ENCODE results near the gene PPP1R1C.

The PPP1R1C gene

DNA sequence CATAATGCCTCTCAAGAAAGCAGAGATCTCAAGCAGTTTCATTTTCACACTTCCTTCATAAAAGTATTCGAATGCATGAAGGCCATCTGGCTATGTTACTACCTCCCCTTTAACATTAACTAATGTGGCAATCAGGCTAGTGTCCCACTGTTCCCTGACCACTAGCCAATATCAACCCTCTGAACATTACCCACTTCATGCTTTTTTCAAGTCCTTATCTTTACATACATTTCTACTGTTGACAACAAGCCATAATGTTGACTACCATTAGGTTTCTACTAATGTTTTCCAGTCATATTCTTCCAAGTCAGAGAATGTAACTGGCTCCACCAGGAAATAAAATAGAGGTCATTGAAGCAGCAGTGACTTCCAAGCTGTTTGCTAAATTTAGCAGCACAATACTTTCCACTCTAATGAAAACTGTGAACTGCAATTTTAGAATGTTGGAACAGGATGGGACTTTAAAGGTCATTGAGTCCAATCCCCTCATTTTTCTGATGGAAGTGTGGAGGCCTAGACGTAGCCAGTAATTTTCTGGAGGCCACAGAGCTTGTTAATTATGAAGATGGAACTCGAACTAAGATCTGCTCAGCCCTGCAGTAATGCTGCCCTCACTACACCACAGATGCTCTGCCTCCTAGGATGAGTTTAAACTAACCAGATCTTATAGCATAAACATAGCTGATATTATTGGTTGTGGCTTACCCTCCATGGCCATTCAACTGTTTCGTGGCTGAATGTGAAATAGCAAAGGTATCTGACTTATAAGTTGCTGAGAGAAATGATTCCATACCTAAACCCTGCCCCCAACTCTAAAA lies 630 bp upstream of the PPP1R1C start:
- Mint-ChIP-seq H3K27me3 (peaks cover 1% of the 10 kb centered on the region), H3K9me3 (no peaks in the 10 kb centered on the region), H3K4me1 (peaks cover 2% of the 10 kb centered on the region), H3K36me3 (no peaks in the 10 kb centered on the region), H3K27ac (no peak overlapping the region), H3K4me3 (no peak overlapping the region)
- ATAC-seq (ENCODE audit: low read depth) (no peak), DNase-seq (ENCODE audit: low spot score in 2 of 2) (no peak)

DNA sequence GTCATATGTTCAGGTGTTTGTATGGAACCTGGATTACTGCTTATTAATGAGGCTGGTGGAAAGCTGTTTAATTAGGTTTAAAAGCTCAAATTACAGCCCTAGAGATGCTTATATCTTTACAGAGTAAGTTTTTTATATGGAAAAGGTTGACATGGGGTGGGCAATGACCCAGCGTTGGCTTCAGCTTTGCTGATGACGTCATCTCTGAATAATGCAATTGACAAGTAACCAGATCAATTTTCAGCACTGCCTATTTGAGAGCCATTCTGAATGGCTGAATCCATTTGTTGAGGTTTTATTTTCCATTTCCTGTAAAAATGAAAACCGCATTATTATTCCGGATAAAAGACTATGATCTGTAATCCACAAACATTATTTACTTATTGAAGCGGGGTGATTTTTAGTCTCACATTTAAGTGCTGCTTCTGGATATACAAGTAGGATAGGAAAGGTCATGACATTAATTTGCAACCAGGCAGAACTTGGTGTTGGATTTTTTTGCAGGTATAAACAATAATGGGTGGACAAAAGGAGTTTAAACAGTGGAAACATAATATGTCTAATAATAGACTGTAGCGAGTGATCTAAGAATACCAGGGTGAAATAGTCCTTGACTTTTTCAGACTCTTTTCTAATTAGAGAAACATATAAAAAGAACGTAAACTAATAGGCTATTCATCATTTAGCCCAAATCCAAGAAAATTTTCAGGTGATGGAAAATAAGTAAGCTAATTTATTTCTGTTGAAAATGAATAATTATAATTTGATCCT lies 2.7 kb downstream of the PPP1R1C start:
- DNase-seq (ENCODE audit: low spot score in 2 of 2) (no peak), ATAC-seq (ENCODE audit: low read depth) (no peak)
- Mint-ChIP-seq H3K4me3 (no peak overlapping the region), H3K9me3 (no peaks in the 10 kb centered on the region), H3K4me1 (peaks cover 9% of the 10 kb centered on the region), H3K36me3 (no peaks in the 10 kb centered on the region), H3K27ac (no peak overlapping the region), H3K27me3 (no peaks in the 10 kb centered on the region)

DNA sequence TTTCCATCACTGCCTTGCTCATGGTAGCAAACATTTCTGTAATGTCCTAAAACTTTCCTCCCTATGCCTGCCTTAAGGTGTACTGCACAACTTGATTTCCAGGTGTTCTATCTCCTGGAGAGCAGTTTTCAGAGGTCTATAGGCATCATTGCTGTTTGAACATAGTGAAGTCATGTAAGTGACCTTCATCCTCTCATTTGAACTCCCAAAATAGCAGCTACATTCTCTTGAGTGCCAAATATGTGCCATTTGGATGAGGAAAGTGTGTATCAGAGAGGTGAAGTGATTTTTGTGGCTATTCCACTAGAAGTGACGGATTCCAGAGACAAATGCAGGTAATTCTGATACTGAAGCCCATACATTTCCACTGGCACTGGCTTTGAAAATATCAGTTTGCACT lies 3.4 kb downstream of the PPP1R1C start:
- no peak for ATAC-seq (ENCODE audit: low read depth)

DNA sequence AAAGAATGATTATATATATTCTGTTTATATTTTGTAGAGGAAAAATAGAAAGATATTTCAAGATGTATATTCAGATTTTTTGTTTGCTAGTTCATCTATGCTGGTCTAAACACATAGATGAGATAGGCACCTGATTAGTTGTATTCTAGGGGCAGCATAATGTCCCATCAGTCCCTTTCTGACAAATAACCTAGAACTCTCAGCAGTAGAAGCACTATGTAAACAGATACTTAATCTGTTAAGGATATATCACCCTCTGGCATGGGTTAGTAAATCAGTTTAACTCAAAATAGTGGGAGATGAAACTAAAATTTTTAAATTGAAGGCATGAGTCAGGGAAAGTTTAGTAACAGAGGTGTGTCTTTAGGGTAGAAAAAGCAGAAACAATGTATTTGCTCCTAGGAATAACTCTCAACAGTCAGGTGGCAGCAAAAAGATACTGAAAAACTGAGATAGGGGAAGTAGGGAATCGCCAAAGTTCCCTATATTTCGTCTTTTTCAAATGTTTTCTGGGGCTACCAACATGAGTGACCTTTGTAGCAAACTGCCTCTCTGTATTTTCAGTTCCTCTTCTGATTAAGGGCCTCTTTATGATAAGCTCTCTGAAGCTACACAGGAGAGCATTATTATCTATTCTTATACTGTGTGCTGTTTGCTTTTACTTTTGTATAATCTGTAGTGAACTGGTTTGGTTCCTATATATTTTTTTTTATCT lies 5.7 kb downstream of the PPP1R1C start:
- H3K9me3 Mint-ChIP-seq, result no peaks in the 10 kb centered on the region
- H3K36me3 Mint-ChIP-seq, result no peaks in the 10 kb centered on the region
- peaks cover 8% of the 10 kb centered on the region for H3K4me1 Mint-ChIP-seq
- H3K27ac Mint-ChIP-seq, result no peak overlapping the region
- DNase-seq (ENCODE audit: low spot score in 2 of 2) (no peak), ATAC-seq (ENCODE audit: low read depth) (peak; percentile 91)
- H3K4me3 Mint-ChIP-seq, result no peak overlapping the region
- H3K27me3 Mint-ChIP-seq, result no peaks in the 10 kb centered on the region

More for the DNA sequence above, 3.4 kb downstream of the PPP1R1C start:
- no peak overlapping the region for H3K4me3 Mint-ChIP-seq
- DNase-seq (ENCODE audit: low spot score in 2 of 2), result no peak
- H3K36me3 Mint-ChIP-seq, result no peaks in the 10 kb centered on the region
- no peak overlapping the region for H3K27ac Mint-ChIP-seq
- peaks cover 9% of the 10 kb centered on the region for H3K4me1 Mint-ChIP-seq
- H3K27me3 Mint-ChIP-seq, result no peaks in the 10 kb centered on the region
- H3K9me3 Mint-ChIP-seq, result no peaks in the 10 kb centered on the region

DNA sequence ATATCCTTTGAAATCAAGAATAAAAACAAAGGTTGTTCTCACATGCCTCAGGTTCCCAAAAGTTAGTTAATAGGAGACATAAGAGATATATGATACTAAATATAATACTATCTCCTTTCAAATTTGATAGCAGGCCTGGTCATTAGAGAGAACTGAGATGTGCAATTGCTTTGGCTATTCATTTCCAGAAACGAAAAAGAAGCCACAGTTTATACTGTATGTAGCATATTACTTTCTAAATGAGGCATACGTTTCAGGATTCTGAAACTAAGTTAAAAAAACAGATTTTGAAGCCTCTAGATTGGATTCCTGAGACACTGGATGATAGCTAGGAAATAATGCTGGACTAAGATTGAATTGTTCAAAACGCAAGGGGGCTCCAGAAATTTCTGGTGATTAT lies 7.1 kb downstream of the PPP1R1C start:
- DNase-seq (ENCODE audit: low spot score in 2 of 2) (no peak), ATAC-seq (ENCODE audit: low read depth) (no peak)
- no peak overlapping the region for H3K27ac Mint-ChIP-seq
- peaks cover 8% of the 10 kb centered on the region for H3K4me1 Mint-ChIP-seq
- no peaks in the 10 kb centered on the region for H3K36me3 Mint-ChIP-seq
- H3K4me3 Mint-ChIP-seq, result no peak overlapping the region
- no peaks in the 10 kb centered on the region for H3K9me3 Mint-ChIP-seq
- H3K27me3 Mint-ChIP-seq, result no peaks in the 10 kb centered on the region

DNA sequence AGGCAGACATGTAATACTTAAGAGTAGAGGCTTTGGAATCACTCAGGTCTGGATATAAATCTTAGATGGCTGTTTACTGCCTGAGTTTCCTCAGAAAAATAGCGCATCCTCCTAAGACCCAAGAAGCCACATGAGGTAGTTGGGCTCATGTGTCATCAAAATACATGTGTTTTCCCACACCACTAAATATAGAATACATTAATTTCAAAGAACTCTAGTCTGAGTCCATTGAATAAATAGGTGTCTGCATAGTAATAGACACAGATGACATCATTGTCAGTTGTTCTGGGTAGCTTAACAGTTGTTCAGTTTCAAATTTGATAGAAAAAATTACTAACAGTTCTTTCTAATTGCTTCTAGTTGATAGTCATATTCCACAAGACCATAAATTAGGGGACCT lies 9.6 kb downstream of the PPP1R1C start:
- Mint-ChIP-seq H3K36me3 (no peaks in the 10 kb centered on the region), H3K4me1 (peaks cover 8% of the 10 kb centered on the region), H3K4me3 (no peak overlapping the region), H3K27ac (no peak overlapping the region), H3K9me3 (no peaks in the 10 kb centered on the region), H3K27me3 (no peaks in the 10 kb centered on the region)
- no peak for DNase-seq (ENCODE audit: low spot score in 2 of 2)
- ATAC-seq (ENCODE audit: low read depth), result no peak

DNA sequence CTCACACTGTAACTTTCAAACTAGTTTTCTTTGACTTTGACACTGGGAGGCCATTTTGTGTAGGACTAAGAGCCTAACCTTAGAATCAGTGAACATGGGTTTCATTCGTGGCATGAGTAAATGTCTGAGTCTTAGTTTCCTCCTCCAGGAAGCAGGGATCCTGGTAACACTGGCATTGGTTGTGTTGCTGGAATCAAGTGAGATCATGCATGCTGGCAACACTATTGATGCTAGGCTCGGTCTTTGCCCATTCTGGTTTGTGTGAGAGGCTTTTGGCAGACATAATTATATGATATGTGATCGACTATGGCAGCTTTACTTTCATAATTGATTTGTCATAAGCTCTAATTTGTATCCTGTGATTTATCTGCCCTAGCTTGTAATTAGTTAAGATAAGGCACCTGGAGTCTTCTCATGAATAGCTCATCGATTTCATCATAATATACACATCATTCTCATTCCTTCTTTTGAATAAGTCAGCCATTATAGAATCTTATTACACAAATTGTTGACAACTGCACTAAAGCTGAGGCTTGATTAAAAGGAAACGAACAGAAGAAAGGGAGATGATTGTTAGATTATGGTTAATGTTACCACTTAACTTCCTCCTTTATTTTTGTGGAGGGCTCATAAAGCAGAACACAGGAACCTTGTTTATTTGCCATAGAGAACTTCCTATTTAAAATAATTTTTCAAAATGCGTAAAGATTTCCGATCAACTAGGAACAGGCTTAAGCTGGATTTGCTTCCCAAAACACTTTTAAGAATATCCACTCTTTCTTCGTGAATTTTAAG lies 12.6 kb downstream of the PPP1R1C start:
- Mint-ChIP-seq H3K4me3 (no peak overlapping the region), H3K27me3 (no peaks in the 10 kb centered on the region), H3K9me3 (no peaks in the 10 kb centered on the region)

DNA sequence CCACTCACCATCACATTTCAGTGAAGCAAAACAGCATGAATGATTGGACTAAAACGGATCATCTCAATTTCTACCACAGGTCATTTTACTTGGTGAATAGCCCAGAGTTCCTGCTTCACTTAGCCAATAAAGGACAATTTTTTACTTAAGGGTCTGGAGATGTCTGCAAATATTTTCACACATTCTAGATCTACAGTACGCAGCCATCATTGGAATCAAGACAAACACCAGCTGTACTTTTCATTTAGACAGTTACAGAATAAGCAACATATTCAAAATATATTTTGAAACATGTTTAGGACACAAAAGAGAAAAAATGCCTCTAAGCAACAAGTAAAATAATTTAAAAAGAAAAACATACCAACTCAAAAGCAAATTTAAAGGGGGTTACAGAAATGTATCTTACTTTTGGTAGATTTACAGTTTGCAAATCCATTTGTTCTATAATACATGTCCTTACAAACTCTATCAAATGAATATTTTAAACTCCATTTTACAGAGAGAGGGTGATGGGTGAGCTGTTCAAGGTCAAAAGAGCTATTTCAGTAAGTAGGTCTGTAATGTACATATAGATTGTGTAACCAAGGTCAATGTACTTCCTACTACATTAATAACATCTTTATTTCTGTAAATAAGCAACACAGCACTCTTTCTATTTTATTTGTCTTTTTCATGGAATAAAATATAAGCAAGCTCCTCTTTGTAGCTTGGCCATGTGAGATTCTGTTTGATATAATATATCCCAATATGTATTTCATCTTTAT lies 13.4 kb downstream of the PPP1R1C start:
- no peaks in the 10 kb centered on the region for H3K27me3 Mint-ChIP-seq
- ATAC-seq (ENCODE audit: low read depth), result no peak

More for the DNA sequence above, 12.6 kb downstream of the PPP1R1C start:
- Mint-ChIP-seq H3K27ac (no peak overlapping the region), H3K4me1 (no peaks in the 10 kb centered on the region), H3K36me3 (no peaks in the 10 kb centered on the region)
- no peak for DNase-seq (ENCODE audit: low spot score in 2 of 2)
- no peak for ATAC-seq (ENCODE audit: low read depth)

DNA sequence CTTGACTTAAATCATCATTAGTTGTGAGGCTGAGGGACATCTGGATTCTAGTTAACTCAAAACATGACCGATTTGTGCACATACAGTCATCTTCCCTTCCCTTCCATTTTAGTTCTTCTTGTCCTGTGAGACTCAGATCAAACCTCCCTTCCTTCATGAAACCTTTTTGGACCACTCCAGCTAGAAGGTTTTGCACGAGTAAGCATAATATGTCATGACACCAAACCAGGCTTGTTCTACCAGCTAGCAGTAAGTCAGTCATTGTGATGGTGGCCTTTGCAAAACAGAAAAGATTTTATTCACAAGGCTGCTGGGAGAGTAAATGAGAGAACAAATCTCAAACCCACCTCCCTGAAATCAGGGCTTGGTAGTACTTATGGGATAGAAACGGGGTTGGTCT lies 14.3 kb downstream of the PPP1R1C start:
- no peak overlapping the region for H3K4me3 Mint-ChIP-seq
- no peaks in the 10 kb centered on the region for H3K9me3 Mint-ChIP-seq
- DNase-seq (ENCODE audit: low spot score in 2 of 2), result no peak
- peaks cover 3% of the 10 kb centered on the region for H3K27me3 Mint-ChIP-seq
- no peak overlapping the region for H3K27ac Mint-ChIP-seq
- no peaks in the 10 kb centered on the region for H3K4me1 Mint-ChIP-seq
- no peak for ATAC-seq (ENCODE audit: low read depth)
- no peaks in the 10 kb centered on the region for H3K36me3 Mint-ChIP-seq

More for the DNA sequence above, 13.4 kb downstream of the PPP1R1C start:
- Mint-ChIP-seq H3K27ac (no peak overlapping the region), H3K4me1 (no peaks in the 10 kb centered on the region), H3K9me3 (no peaks in the 10 kb centered on the region), H3K4me3 (no peak overlapping the region), H3K36me3 (no peaks in the 10 kb centered on the region)
- DNase-seq (ENCODE audit: low spot score in 2 of 2), result no peak

DNA sequence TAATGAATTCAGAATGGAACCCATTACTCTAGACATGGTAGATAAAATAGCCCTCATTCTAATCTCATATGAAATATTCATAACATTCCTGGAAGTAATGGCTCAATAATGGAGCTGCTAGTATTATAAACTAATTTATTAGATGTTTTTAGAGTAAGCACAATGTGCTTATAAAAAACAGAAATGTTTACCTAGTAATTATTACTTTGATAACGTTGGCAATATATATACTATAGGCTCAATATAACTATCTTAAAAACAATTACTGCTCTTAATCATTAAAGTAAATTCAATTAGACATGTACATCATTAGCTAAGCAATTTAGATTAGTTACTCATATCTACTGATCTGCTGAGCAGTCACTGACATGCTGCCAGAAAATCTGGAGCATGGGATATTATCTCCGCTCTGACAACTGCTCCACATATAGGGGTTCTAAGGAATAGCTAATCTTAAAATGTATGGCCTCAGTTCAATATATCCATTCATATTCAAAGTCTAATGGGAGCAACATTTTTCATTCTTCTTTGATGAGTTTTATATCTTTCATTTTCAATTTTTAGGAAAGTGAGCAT lies 19.4 kb downstream of the PPP1R1C start:
- no peaks in the 10 kb centered on the region for H3K9me3 Mint-ChIP-seq
- H3K27me3 Mint-ChIP-seq, result peaks cover 3% of the 10 kb centered on the region
- DNase-seq (ENCODE audit: low spot score in 2 of 2), result no peak
- H3K4me1 Mint-ChIP-seq, result no peaks in the 10 kb centered on the region
- no peak overlapping the region for H3K27ac Mint-ChIP-seq
- H3K4me3 Mint-ChIP-seq, result no peak overlapping the region
- no peaks in the 10 kb centered on the region for H3K36me3 Mint-ChIP-seq
- no peak for ATAC-seq (ENCODE audit: low read depth)

DNA sequence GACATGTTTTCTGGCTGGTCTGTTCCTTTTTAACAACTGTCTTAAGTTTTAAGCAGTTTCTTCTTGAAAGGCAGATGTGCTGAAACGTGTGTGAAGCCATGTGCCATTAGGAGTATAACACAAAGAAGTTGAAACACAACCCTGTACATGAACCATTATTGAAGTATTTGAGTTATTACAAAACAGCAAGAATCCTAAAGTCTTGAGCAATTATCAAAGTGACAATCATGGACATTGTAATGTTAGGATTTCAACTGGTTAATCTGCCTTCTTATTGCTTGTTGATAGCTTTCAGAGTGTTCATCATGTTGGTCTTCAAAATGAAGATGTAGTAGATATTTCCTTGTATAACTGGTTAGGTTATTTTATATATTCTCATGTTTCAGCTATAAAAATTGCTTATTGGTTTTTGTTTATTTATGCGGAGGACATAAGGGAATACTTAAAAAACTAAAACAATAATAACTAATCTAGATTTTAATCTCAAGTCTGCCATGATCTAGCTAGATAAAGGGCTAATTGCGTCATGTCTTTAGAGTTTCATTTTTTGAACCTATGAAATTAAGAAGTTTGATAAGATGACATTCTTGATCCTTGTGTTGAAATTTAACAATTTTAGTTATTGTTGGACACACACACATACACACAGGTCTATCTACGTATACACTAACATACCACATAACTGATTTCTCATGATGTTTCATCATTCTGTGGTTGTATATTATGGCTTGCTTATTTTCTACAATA lies 21.1 kb downstream of the PPP1R1C start:
- Mint-ChIP-seq H3K4me1 (no peaks in the 10 kb centered on the region), H3K36me3 (no peaks in the 10 kb centered on the region), H3K27me3 (peaks cover 3% of the 10 kb centered on the region), H3K4me3 (no peak overlapping the region), H3K27ac (no peak overlapping the region), H3K9me3 (peaks cover 6% of the 10 kb centered on the region)
- no peak for ATAC-seq (ENCODE audit: low read depth)
- DNase-seq (ENCODE audit: low spot score in 2 of 2), result no peak

DNA sequence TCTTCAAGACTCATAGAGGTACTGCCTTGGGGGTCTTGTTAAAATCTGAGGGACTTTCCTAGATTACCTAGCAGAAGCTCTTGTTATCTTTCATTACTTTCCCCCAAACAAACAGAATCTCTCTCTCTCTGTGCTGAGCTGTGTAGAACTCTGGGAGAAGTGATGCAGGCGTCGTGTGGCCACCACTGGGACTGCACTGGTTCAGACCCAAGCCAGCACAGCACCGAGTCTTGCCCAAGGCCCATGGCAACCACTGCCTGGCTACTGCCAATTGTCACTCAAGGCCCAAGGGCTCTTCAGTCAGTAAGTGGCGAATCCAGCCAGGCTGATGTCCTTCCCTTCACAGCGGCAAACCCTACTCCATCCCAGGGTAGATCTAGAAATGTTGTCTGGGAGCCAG lies 28.6 kb downstream of the PPP1R1C start:
- H3K36me3 Mint-ChIP-seq, result no peaks in the 10 kb centered on the region
- no peak overlapping the region for H3K4me3 Mint-ChIP-seq
- no peak overlapping the region for H3K27ac Mint-ChIP-seq
- DNase-seq (ENCODE audit: low spot score in 2 of 2), result no peak
- H3K9me3 Mint-ChIP-seq, result peaks cover 16% of the 10 kb centered on the region
- no peaks in the 10 kb centered on the region for H3K4me1 Mint-ChIP-seq
- peaks cover 2% of the 10 kb centered on the region for H3K27me3 Mint-ChIP-seq
- ATAC-seq (ENCODE audit: low read depth), result no peak

All from memory B cell (primary cell).